ENCODE data around the gene TBC1D2.
A peak's percentile ranks its signal among the peaks of the same experiment; 100 is the strongest.

The TBC1D2 gene

DNA sequence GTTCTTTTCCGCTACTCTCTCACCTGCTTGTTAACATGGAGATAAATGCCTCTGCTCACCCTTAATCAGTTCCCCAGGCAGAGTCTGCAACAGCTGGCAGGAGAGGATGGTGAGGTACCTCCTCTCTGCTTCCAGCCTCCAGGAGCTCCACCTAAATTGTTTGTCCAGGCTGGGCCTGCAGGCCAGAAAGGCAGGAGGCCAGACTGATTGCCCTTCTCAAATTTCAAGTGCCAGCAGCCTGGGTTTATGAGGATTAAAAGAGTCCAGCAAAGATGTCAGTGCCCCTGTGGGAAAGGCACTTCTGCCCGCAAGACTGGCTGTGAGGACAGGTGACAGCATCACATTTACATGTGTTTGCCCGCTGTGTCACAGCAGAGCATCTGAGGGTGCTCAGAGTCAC is 82.8 kb downstream of the TBC1D2 start (continued):
- no peak for TF ChIP-seq ZNF26 (tag by site-specific recombination; IDR thresholded peaks at IDR 0.05)
- no peak for TF ChIP-seq BCL11B (tag by site-specific recombination; IDR thresholded peaks at IDR 0.05; ENCODE audit: low read depth)
- TF ChIP-seq MYNN (tag by site-specific recombination; IDR thresholded peaks at IDR 0.05; ENCODE audit: borderline replicate concordance), result no peak
- TF ChIP-seq ZNF169 (tag by site-specific recombination; IDR thresholded peaks at IDR 0.05), result no peak
- TF ChIP-seq, protein P1, sequence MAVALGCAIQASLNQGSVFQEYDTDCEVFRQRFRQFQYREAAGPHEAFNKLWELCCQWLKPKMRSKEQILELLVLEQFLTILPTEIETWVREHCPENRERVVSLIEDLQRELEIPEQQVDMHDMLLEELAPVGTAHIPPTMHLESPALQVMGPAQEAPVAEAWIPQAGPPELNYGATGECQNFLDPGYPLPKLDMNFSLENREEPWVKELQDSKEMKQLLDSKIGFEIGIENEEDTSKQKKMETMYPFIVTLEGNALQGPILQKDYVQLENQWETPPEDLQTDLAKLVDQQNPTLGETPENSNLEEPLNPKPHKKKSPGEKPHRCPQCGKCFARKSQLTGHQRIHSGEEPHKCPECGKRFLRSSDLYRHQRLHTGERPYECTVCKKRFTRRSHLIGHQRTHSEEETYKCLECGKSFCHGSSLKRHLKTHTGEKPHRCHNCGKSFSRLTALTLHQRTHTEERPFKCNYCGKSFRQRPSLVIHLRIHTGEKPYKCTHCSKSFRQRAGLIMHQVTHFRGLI (tag by site-specific recombination; IDR thresholded peaks at IDR 0.05), result no peak
- no peak for TF ChIP-seq TCF7L2 (IDR thresholded peaks at IDR 0.05; ENCODE audit: borderline replicate concordance, low read depth, low read length)
- peak; percentile 82 for TF ChIP-seq ZBTB17 (tag by site-specific recombination; IDR thresholded peaks at IDR 0.05)
- TF ChIP-seq ZNF548 (tag by site-specific recombination; IDR thresholded peaks at IDR 0.05), result no peak
- no peak for TF ChIP-seq MEIS1 (CRISPR knock-in tag; IDR thresholded peaks at IDR 0.05; ENCODE audit: borderline replicate concordance)
- peak; percentile 100 for TF ChIP-seq ZIC2 (tag by site-specific recombination; IDR thresholded peaks at IDR 0.05)
- TF ChIP-seq SP7 (tag by site-specific recombination; IDR thresholded peaks at IDR 0.05), result peak; percentile 92
- TF ChIP-seq ZNF16 (tag by site-specific recombination; IDR thresholded peaks at IDR 0.05; ENCODE audit: low read depth), result no peak
- TF ChIP-seq ZBTB1 (tag by site-specific recombination; IDR thresholded peaks at IDR 0.05), result no peak
- 0 out of 2 replicates have a peak, but pooled peaks have one; percentile 35 for TF ChIP-seq ZNF341 (tag by site-specific recombination; IDR thresholded peaks at IDR 0.05; ENCODE audit: low read depth)
- no peak for TF ChIP-seq ELK4 (IDR thresholded peaks at IDR 0.05; ENCODE audit: borderline replicate concordance, low read depth, low read length)
- peak; percentile 92 for TF ChIP-seq GLIS1 (tag by site-specific recombination; IDR thresholded peaks at IDR 0.05)
- TF ChIP-seq, protein P2, sequence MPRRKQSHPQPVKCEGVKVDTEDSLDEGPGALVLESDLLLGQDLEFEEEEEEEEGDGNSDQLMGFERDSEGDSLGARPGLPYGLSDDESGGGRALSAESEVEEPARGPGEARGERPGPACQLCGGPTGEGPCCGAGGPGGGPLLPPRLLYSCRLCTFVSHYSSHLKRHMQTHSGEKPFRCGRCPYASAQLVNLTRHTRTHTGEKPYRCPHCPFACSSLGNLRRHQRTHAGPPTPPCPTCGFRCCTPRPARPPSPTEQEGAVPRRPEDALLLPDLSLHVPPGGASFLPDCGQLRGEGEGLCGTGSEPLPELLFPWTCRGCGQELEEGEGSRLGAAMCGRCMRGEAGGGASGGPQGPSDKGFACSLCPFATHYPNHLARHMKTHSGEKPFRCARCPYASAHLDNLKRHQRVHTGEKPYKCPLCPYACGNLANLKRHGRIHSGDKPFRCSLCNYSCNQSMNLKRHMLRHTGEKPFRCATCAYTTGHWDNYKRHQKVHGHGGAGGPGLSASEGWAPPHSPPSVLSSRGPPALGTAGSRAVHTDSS (tag by site-specific recombination; IDR thresholded peaks at IDR 0.05), result no peak
- no peak for TF ChIP-seq ZFP41 (tag by site-specific recombination; IDR thresholded peaks at IDR 0.05; ENCODE audit: borderline replicate concordance)
- no peak for TF ChIP-seq ZFHX2 (tag by site-specific recombination; conservative IDR thresholded peaks at IDR 0.05)
- TF ChIP-seq ZNF677 (tag by site-specific recombination; IDR thresholded peaks at IDR 0.05), result no peak
- no peak for TF ChIP-seq ZNF785 (tag by site-specific recombination; IDR thresholded peaks at IDR 0.05)
- TF ChIP-seq ZBTB20 (tag by site-specific recombination; IDR thresholded peaks at IDR 0.05), result no peak
- no peak for TF ChIP-seq ZNF138 (tag by site-specific recombination; IDR thresholded peaks at IDR 0.05; ENCODE audit: borderline replicate concordance)
- TF ChIP-seq ZNF280D (tag by site-specific recombination; IDR thresholded peaks at IDR 0.05), result no peak
- no peak for TF ChIP-seq GFI1B (tag by site-specific recombination; IDR thresholded peaks at IDR 0.05)
- peak; percentile 84 for TF ChIP-seq FEZF1 (tag by site-specific recombination; IDR thresholded peaks at IDR 0.05)
- no peak for TF ChIP-seq ZSCAN16 (tag by site-specific recombination; IDR thresholded peaks at IDR 0.05)
- no peak for TF ChIP-seq ZNF510 (tag by site-specific recombination; IDR thresholded peaks at IDR 0.05; ENCODE audit: insufficient replicate concordance)
- TF ChIP-seq ZNF174 (tag by site-specific recombination; IDR thresholded peaks at IDR 0.05), result no peak
- no peak for TF ChIP-seq ZNF292 (tag by site-specific recombination; IDR thresholded peaks at IDR 0.05; ENCODE audit: borderline replicate concordance, low read depth)
- TF ChIP-seq ZNF112 (tag by site-specific recombination; IDR thresholded peaks at IDR 0.05), result no peak
- 0 out of 2 replicates have a peak, but pooled peaks have one; percentile 48 for TF ChIP-seq ZEB2 (tag by site-specific recombination; IDR thresholded peaks at IDR 0.05)
- TF ChIP-seq ZNF621 (tag by site-specific recombination; IDR thresholded peaks at IDR 0.05), result no peak
- TF ChIP-seq ZNF529 (tag by site-specific recombination; IDR thresholded peaks at IDR 0.05; ENCODE audit: insufficient replicate concordance), result no peak
- no peak for TF ChIP-seq ZNF558 (tag by site-specific recombination; IDR thresholded peaks at IDR 0.05)
